NCI-H524 (cell line): ENCODE results near the gene RELL1.

ENCODE experiments used
- DNase-seq, 2 experiments: peaks; one replicate each; lab custom pipeline; 2025; lab: John Stamatoyannopoulos, UW

Gene RELL1

DNA sequence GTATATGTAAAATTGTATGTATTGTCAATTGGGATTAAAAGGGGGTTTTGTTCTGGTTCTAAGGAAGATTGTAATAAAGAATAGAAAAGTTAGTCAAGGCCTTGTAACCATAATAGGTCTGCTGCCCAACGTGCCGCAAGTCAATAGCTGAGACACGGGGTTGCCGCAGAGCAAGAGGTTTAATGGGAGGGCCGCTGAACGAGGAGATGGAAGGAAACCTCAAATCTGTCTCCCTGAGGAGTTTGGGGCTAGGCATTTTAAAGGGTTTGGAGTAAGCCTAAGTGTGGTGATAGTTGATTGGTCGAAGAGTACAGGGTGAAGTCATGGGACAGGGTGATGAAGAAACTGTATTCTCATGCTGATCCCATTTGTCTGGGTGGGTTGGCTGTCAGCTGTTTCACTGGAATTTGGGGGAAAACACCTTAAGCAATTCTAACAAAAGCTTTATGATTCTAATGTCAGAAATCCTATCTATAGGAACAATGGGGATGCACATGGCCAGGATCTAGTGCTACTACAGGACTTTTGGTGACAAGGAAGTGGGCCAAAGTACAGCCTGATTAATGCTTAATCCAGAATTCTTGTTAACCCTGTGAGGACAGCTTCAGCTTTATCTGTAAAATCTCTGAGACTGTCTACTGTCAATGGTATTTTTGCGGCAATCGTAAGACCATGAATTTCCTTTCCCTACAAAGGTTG, 86.9 kb downstream of the RELL1 start:
- no peak for DNase-seq

DNA sequence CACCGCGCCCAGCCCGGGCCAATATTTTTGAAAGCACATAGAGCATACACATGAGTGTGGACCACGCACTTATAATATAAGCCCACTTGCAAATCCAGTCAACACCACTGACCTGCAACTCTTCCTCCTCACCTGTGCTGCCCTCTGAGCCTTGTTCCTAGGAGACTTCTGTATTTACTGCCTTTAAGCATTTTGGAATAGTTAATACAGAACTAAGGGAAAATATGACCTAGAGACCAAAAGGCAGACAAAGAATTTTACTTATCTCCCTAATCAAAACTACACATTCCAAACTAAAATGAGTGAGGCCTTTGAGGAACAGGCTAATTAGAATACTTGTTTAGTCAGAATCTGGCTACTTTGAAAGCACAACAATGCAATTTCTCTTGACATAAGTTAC, 89.1 kb downstream of the RELL1 start:
- DNase-seq = no peak

DNA sequence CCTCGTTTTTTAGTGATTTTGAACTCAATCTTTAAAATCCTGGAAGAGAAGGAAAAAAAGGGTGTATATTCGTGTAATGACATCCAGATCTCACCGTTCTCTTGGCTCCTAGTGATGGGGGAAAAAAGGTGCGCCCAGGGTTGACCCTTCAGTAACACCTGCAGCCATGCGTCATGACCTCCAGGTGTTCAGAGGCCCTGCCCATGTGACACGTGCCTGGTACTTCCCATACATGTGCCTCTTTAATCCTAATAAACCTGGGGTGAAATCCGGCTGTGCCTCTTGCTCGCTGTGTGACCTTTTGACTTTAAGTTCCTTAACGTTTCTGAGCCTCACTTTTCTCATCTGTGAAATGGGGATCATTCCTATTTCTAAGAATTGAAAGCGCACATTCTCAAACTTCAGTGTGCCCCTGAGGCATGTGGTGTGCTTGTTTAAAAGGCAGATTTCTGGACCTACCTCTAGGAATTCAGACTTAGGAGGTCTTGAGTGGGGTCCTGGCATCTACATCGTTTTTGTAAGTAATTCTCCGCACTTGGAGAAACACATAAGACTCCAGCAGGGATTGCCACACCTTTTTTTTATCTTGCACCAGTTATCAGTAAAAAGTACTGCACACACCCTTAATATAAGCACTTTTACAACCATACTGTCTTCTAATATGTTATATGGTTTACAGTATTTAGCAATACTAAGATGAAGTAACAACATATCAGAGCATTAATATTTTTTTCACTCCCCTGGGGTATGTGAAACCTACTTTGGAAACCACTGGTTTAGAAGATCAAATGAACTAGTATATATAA, 90.1 kb downstream of the RELL1 start:
- no peak for DNase-seq

DNA sequence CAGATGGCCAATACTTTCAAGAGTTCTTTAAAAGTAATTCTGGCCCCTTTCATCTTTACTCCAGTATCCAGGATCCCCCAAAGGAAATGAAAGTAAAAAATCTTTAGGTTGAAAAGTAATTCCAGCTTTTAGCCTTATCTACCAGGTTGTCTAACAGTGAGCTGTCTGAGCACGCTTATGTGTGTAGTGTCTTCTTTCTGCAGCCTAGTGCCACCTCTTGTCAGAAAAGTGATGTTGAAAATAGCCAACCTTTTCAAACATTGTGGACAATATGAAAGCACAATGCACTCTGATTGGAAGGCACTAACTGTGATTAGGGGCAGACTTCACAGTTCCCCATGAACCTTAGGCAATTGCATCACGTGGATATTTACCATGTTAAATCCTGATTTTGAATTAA, 92.1 kb downstream of the RELL1 start:
- DNase-seq = peak; percentile 58 to 84

DNA sequence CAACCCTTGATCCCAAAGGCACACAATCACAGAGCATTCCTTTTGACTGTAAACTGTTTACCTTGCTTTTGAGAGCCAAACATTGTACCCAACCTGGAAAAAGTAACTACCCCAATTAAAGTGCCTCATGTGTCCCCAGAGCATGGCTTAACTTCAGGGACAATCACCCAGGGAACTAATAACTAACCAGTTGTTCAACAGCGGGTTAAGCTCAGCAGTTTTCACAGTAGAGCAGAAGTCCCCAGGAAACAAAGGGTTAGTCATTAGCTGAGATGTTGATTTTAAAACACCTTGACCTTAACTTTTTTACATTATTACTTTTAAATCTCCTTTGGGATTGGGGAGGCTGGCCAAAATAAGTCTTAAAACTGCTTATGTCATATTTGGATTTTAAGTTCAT, 94.8 kb downstream of the RELL1 start:
- no peak for DNase-seq

DNA sequence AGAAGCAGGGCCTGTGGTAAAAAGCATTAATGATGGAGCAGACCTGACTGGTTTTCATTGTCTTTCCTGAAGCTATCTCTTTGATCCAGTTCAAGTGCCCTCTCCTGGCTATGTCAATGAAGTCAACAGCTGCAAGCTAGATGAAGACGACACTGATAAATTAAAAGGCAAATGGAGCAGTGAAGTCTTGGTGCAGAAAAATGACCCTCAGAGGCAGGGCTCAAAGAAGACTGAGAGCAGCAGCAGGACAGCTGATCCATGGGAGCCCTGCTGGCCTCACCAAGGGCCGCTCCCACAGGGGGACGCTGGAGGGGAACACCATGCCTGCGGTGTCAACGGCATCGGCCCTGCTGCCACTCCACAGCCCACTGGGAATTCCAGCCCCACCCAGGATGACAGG, 96.2 kb downstream of the RELL1 start:
- DNase-seq = peak in 1 of 2 experiments; percentile 29

DNA sequence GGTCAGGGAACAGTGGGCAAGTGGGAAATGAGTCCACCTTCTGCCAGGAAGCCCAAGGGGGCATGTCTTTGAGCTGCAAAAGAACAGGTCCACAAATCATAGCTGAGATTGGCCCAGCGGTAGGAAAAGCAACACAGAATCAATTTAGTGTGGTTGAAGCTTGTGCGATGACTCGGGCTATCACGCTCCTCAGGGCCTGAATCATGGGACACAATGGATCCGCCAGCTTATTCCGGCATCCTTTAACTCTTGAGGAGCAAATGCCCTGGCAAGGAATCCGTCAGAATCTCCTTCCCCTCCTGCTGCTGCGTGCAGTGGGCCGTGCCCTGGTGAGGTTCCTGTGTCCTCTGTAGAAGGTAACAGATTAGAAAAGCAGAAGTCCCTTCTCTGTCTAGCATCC, 98.0 kb downstream of the RELL1 start:
- DNase-seq = no peak

DNA sequence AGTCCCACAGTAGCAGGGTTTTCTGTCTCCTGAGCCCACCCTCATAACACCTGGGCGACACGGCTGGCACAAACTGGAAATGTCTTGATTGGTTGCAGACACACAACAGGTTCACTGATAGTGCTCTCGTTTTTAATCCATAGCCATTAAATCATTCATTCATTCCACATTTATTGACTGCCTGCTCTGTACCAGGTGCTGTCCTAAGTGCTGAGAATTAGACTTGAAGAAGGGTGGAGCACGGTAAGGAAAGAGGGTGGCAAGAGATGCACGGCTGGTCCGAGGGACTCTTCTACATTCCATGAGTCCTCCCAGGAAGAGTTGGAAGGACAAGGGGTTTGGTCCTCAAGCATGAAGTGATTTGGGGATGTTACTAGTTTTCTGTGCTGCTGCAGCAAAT, 100.0 kb downstream of the RELL1 start:
- no peak for DNase-seq

DNA sequence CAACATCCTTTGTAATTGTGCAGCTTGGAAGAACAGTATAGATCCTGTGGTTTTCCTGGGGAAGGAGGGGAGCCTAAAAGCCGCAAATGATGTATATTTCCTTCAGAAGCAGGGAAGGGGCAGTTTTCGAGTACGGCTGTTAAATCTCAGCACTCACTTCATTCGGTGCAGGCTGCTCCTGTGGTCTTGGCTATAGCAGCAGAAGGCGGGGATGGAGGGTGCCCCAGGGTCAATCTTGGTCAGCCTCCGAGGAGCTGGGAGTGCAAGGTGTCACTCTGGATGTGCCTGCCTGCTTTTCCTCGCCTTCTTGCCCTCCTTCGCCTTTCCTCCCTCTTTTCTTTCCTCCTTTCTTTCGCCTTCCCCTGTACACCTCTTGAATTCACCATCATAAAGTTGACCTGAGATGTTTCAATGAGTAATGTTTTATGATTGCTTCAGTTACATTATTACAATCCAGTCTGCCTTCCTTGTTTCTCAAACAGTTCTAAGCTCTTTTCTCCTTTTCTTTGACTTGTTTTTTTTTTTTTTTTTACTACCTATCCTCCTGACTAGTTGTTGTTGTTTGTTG, 101.6 kb downstream of the RELL1 start:
- no peak for DNase-seq

DNA sequence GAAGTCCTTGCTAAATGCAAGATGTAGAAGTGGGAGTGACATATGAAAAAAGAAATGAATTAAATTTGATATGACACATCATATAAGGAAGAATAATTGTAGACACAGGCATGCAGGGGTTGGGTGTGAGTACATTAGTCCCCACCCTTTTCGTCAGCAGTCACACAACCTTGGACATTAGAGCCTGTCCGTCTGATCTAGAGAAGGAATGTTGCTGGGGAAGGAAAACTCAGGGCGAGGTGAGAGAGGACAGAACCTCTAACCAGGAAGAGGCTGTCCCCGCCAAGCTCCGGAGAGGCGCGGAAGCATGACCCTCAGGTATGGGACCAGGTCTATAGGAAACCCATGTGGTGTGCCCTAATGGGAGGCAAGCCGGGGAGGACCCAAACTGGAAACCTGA, 102.1 kb downstream of the RELL1 start:
- no peak for DNase-seq

DNA sequence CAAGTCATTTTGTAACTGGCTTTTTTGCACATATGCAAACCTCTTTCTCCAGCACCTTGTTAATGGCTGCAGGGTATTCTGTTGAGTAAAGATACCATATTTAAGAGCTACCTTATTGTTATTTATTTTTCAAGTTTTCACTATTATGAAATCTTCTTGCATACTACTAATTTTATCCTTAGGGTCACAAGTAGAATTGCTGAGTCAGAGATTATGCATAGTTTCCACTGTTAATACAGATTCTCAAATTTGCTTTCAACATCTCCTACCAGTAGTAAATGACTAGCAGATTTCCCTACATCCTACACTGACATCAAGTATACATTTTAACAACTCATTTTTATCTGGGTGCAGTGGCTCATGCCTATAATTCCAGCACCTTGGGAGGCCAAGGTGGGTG, 112.6 kb downstream of the RELL1 start:
- DNase-seq = no peak

DNA sequence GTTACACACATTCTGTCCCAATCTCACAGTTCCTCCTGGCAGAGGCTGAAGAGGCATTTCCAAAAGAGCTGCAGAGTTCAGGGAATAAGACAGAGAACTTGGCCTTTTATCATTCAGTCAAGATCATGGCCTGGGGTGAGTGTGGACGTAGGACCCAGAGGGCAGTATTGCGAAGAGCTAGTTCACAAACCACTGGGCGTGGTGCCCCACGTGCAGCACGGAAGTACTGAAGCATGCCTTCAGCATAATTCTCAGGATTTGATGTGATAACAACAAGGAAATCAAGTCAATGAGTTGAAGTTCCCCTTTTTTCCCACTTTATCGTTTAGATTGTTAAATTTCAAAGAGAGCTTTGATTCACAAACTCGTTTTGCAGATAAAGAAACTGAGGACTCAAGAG, 117.7 kb downstream of the RELL1 start:
- no peak for DNase-seq

DNA sequence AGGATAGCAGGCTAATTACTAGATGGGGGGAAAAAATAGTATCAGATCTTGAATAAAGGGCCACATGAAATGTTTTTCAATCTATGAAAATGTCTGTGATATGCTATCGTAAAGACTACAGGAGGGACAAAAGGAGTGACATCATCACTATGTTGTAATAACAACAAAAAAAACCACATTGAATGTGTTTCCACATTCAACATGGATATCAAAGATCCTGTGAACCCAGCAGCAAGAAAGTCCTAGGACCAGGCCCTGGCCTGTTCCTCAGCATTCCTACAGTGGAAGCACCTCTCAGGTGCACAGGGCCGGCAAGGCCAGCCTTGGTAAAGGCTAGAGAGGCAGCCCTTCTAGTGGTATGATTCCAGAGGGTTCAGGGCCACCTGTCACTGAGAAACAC, 118.3 kb downstream of the RELL1 start:
- no peak for DNase-seq

DNA sequence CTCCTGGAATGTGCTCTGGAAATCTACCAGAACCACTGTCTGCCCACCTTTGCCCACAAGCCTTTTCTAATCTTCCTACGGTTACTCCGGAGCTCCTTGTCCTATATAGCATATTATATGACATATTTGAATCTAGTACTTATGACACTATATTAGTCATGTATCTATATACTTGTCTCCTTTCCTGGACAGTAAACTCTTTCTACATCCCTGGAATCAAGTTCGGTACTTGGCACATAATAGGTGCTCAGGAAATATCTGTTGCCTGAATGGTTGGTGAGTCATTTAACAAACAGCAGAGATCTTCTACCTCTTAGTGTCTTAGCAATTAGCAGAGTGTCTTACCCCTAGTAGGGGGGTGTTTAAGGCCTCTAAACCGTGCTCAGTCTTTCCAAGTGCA, 123.6 kb downstream of the RELL1 start:
- no peak for DNase-seq

DNA sequence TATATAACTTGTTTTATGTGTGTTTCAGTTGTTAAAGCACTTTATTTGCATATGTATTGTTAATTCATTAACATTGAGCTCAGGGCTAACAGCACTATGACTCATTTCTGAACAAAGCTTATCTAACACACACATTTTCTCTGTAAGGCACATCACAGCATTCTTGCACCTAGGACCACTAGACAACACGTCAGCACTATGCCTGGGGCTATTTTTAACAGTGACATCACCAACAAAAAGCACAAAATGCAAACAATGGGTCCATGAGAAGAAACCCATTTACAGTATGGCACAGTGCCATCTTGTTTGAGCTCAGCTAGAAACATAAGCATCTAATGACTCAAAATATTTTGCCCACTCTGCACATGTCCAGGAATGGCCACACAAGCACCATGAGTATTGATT, 124.4 kb downstream of the RELL1 start:
- no peak for DNase-seq

DNA sequence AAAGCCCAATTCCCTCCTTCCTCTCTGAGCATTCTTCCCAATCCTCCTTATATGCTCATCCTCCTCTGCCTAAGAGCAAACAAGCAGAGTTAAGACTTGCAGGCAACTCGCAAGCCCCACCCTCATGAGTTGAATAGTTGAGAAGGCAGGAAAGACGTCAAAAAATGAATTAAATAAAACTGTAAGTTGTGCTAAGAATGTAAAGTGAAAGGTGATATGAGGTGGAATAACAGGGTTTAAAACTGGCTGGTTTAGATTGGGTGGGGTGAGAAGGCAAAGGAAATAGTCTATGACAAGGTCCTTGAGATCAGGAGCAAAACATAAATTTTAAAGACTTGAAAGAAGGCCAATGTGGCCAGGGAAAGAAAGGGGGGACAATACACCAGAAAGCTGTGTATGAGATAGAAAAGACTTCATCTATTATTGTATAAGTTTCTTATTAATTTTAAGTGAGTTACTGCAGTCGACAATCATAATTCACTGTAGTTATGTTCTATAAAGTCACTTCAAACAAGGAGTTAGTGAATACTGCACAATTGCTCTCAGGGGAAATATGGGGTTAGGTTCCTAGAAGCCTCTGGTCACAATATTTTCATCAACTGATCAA, 124.9 kb downstream of the RELL1 start:
- DNase-seq = no peak
